Muscle of back (tissue), 11 donors: ENCODE data around the gene CDK11B. TPM values are rescaled to one million over a fixed set of nuclear protein-coding genes. Genes with fewer than 3 reads are reported as not detected.
"Not testable (repeated sequence)": the region's sequence is repeated elsewhere in the genome, so short reads cannot be mapped to it uniquely, and the experiment has no call there.

Experiments
- DNase-seq, 3 donors: peaks; one replicate each; pipeline versions ENCODE4 v3.0.0 to v3.0.0-alpha.2; 2013
- polyA plus RNA-seq, 10 donors: library from polyadenylated mRNA; unstranded; fragments of 120-200 nt; gene quantifications; one replicate each; pipeline ENCODE4 v1.2.1, GENCODE V29; 2013; ENCODE audit not compliant: insufficient read length in 10 of 10

CDK11B gene
- polyA plus RNA-seq, 10 donors: 31.1 to 35.7 (median 33.1) TPM

DNA sequence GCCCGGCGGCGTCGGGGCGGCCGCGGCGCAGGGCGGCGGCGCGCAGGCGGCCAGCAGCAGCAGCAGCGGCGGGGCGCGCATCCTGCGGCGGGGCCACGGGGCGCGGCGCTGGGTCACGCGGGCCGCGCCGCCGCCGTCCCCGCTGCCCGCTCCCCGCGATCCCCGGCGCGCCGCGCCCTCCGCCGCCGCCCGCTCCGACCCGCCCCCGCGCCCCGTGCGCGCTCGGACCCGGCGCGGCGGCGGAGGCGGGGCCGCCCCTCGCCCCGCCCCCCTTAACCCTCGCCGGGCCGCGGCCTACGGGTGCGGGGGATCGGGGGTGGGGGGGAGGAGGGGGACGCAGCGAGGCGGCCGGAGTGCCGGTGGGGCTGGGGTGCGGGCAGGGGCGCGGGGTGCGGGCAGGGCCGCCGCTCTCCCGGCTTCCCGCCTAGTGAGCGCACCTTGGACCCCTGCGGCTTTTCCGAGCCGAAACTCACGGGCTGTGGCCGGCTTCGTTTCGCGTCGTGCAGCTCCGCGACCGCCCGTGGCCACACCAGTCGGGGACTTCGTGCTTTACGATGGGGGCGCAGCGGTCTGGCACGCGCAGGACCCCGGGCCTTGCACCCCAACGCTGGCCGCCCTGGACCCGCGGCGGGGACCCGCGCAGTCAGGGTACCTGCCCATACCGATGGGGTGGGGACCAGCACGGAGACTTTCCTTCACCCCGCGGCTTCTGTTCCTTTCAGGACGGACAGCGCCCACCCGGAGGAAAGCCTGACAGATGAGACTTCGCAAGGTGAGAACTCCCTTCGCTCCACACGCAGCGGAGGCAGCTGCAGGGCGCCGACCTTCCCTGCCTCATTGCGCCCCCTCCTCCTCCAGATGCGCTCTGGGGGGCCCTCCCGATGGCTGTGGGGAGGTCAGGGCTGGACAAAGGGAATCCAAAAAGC lies 58.6 kb downstream of the CDK11B start, which contains the start of gene FNDC10:
TSS of gene FNDC10 (minus strand) at position 201 of the 926 bp plus-strand sequence. CDS start at position 81, 120 bp downstream.
- no peak for DNase-seq

DNA sequence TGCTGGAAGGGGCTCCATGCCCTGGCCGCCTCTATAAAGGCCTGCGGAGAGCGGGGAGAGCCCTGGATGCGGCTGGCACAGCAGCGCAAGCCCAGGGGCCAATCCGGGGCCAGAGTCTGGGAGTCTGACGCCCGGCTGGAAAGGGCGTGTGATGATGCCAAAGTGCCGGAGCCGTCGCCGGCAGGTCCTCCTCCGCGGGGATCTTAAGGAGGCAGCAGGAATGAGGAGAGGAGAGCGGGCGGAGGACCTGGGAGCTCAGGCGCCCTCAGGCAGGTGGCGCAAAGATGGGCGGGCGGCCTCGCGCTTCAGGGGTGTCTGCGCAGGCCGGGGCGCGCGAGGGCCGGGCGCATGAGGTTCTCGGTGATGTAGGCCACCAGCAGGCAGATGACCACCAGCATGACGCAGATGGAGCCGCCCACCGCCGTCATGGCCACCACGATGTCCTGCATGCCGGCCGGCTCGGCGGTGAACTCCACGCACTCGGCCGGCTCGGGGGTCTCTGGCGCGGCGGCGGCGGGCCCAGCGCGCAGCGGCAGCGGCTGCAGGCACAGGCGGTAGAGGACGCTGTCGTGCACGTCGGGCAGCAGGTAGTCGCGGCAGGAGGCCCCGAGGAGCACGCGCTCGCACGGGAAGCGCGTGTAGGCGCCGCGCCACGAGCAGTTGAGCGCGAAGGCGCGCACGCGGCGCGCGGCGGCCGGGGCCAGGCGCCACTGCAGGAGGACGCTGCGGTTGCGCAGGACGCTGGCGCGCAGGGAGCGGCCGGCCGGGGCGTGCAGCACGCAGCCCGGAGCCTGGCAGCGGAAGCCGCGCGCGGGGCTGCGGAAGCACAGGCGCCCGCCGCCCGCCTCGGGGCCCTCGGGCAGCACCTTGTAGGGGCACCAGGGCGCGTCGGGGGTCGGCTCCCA lies 59.5 kb downstream of the CDK11B start:
- peak in 1 of 3 donors; percentile 59 for DNase-seq

DNA sequence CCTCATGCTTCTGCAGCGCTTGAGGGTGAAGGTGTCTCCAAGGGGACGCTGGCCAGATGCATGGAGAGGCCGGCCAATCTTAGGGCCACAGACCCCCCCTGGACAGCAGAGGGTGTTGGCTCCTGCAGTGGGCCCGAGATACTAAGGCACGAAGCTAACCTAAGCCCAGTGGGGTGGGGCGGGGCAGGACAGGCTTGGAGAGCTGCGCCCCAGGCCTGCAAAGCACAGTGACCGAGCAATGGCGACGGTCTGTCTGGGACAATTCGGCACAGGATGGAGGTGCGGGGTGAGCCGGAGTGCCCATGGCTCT lies 60.1 kb downstream of the CDK11B start:
- DNase-seq: no peak

DNA sequence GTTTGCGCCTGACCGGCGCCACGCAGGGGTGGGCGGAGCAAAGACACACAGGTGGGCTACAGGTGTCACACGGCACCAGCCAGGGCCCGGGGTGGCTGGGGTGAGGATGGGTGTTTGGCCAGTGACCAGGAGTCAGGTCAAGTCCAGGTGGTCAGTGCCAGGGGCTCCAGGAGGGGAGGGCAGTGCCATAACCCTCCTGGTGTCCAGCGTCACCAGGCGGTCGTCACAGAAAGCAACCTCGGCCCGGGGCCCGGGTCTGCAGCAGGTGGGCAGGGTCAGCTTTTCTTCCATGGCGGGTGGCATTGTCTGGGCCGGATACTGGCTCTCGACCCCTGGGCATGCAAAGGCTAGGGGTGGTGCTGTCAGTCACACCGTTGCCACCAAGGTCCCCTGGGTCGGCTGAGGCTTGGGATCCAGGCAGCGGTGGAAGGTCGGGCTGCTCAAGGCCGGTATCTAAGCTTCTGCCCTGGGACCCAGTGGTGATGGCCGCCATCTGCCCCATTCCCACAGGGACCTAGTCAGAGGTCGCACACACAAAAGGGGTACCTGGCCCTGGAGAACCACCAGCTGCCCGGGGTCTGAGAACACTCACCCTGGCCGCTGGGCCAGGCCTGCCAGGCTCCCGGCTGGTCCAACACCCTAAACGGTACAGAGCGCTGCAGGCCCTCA lies 60.6 kb downstream of the CDK11B start:
- DNase-seq: no peak

DNA sequence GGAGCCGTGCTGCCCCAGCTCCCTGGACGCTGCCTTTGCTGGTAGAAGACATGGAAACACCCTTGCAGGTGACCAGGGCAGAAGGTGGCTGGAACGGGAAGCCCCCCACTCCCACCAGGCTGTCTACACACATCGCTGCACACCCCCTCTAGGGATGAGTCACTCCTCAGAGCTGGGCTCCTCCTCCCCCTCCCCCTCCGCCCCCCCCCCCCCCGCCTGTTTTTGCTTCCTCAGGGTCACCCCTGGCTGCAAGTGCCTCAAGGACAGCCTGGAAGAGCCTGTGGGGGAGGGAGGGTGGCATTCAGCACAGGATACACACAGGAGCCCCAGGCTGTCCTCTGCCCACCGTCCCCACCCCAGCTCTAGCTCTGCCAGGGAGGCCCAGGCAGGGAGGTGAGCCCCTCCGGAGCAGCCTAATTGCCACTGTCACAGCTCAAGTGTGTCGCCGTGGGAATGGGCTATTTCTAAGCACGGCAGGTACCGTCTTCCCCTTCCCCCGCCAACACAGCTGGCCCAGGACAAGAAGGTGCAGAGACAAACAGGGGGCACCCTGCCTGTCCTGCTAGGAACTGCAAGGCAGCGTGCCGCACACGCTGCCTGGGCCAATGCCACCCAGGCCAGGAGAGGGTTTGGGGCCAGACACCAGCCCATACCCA lies 61.4 kb downstream of the CDK11B start:
- no peak for DNase-seq

DNA sequence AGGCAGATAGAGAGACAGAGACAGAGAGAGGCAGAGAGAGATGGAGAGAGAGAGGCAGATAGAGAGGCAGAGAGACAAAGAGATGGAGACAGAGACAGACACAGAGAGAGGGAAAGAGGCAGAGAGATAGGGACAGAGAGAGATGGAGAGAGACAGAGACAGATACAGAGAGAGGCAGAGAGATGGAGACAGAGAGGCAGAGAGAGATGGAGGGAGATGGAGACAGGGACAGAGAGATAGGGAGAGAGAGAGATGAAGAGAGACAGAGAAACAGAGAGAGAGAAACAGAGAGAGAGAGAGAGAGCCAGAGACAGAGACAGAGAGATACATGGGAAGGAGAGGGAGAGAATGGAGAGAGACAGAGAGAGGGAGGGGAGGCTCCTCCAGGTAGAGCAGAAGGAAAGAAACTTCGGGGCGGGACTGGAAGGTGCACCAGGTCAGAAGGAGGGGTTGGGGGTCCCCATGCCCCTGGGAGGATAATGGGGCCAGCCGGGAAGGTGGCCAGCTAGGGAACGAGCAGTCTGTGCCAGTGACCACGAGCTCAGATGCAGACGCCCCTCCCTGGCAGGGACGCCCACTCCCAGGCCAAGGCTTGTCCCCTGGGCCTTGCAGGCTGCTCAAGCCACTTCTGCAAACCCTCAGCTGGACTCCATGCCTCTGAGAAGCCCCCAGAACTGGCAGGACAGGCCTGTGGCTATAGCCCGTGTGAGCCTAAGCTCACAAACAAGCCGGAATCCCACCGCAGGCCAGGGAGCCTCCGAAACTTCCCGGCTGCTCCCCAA lies 62.1 kb downstream of the CDK11B start:
- DNase-seq: peak in 1 of 3 donors; percentile 47

DNA sequence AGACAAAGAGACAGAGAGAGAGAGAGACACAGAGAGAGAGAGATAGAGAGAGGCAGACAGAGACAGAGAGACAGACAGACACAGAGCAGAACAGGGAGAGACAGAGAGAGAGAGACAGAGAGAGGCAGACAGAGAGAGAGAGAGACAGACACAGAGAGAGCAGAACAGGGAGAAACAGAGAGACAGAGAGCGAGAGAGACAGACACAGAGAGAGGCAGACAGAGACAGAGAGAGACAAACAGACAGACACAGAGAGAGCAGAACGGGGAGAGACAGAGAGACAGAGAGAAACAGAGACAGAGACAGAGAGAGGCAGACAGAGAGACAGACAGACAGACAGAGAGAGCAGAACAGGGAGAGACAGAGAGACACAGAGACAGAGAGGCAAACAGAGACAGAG lies 63.5 kb downstream of the CDK11B start:
- DNase-seq: not testable (repeated sequence)

DNA sequence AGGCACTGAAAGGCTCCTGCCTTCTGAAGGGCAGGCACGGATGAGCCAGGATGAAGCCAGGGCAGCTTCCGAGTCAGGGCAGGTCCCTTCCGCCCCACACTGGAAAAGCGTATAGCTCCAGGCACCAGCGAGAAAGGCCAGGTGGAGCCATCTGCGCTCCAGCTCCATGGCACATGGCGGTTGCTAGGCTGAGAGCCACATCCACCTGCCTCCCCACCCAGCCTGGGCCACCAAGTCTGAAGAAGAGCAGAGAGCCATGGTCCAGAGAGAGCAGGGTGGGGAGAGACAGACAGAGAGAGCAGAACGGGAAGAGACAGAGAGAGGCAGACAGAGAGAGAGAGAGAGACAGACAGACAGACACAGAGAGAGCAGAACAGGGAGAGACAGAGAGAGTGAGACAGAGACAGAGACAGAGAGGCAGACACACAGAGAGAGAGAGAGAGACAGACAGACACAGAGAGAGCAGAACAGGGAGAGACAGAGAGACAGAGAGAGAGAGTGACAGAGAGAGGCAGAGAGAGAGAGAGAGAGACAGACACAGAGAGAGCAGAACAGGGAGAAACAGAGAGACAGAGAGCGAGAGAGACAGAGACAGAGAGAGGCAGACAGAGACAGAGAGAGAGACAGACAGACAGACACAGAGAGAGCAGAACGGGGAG lies 64.1 kb downstream of the CDK11B start:
- peak in 1 of 3 donors; percentile 60 for DNase-seq

DNA sequence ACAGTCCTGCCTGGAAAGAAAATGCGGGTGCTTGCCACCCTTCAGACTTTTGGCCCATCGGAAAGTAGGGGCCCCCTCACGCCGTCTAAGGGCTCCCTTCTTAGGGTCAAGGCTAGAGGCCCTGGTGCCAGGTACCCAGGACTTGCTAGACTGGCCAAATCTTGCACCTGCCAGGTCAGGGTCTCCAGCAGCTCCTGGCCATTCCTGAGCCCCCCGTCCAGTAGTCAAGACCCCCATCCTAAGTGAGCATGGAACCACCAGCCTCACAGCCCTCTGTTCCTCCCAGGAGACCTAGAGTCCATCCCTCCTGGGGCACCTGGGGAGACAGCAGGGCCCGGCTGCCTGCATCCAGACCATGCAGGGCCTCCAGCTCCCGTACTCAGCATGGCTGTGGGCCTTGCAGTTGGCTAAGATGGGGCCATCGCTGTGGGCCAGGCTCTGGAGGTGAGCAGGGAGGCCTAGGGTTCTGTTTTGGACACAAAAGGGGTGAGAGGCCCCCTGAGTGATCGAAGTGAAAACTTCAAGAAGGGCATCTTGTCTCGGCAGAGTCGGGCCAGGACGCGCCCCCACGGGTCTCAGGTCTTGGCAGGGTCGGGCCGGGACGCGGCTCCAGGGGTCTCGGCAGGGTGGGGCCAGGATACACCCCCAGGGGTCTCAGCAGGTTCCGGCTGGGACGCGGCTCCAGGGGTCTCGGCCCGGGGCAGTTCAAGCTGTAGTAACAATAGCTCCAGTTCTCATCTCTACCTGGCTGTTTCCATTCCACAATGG lies 64.8 kb downstream of the CDK11B start:
- no peak for DNase-seq

DNA sequence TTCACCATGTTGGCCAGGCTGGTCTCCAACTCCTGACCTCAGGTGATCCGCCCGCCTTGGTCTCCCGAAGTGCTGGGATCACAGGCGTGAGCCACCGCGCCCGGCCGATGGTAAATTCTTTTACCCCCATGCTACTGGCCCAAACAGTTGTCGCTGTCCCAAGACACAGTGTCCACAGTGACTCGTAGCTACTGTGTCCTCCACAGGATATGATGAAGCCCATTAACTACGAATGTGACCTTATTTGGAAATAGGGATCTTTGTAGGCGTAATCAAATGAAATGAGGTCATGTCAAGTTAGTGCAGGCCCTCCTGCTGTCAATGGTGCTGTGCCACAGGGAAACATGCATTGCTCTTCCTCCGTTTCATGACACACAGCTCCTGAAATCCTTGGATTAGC lies 67.4 kb downstream of the CDK11B start:
- DNase-seq: no peak

Other genes starting within 250 kb of the CDK11B start
- 10 to 100 TPM; 10.3 to 15.7 (median 14.3) TPM for gene ANKRD65, start 237.7 kb downstream of the CDK11B start, polyA plus RNA-seq
- 10 to 100 TPM; 39.3 to 78.6 (median 50.7) TPM for gene VWA1, start 223.3 kb downstream of the CDK11B start, polyA plus RNA-seq
- gene ATAD3C, start 209.3 kb downstream of the CDK11B start, polyA plus RNA-seq: 1 to 10 TPM in 1 of 10 donors, under 1 TPM in 9; 0.25 to 1.5 (median 0.61) TPM
- 10 to 100 TPM in 8 of 10 donors, 1 to 10 TPM in 2; 8.5 to 14.5 (median 12.0) TPM for gene ATAD3B, start 187.2 kb downstream of the CDK11B start, polyA plus RNA-seq
- gene ATAD3A, start 146.8 kb downstream of the CDK11B start, polyA plus RNA-seq: 10 to 100 TPM; 10.2 to 21.1 (median 17.9) TPM
- gene TMEM240, start 118.4 kb downstream of the CDK11B start, polyA plus RNA-seq: 1 to 10 TPM; 1.7 to 8.0 (median 3.5) TPM
- gene SSU72, start 84.1 kb downstream of the CDK11B start, polyA plus RNA-seq: 10 to 100 TPM; 80.9 to 98.9 (median 86.8) TPM
- gene FNDC10, start 58.9 kb downstream of the CDK11B start, polyA plus RNA-seq: 1 to 10 TPM in 9 of 10 donors, under 1 TPM in 1; 0.97 to 3.9 (median 2.1) TPM
- gene MIB2, start 43.5 kb downstream of the CDK11B start, polyA plus RNA-seq: 10 to 100 TPM; 34.0 to 75.0 (median 57.5) TPM
- gene MMP23B, start 26.8 kb downstream of the CDK11B start, polyA plus RNA-seq: 10 to 100 TPM; 17.5 to 52.0 (median 25.9) TPM
- gene SLC35E2B, start 33.8 kb upstream of the CDK11B start, polyA plus RNA-seq: 10 to 100 TPM; 29.1 to 61.6 (median 45.5) TPM
- 10 to 100 TPM; 16.7 to 31.9 (median 21.2) TPM for gene CDK11A, start 65.4 kb upstream of the CDK11B start, polyA plus RNA-seq
- 10 to 100 TPM; 25.1 to 40.0 (median 30.4) TPM for gene NADK, start 119.5 kb upstream of the CDK11B start, polyA plus RNA-seq
- 100 to 1,000 TPM; 161 to 221 (median 178) TPM for gene GNB1, start 232.1 kb upstream of the CDK11B start, polyA plus RNA-seq